Vagina (tissue), 2 donors: ENCODE results near the gene NEMP2. TPM values are rescaled to one million over a fixed set of nuclear protein-coding genes. Genes with fewer than 3 reads are reported as not detected.

Experiments
- DNase-seq, 2 donors: peaks; one replicate each; pipeline ENCODE4 v3.0.0-alpha.2; 2017; ENCODE audit errors: extremely low spot score in 2 of 2
- H3K27ac ChIP-seq: fragments of 200-600 bp; sonication (generic); one replicate; pipeline ENCODE4 v1.5.1; 2019
- H3K27me3 ChIP-seq: fragments of 200-600 bp; sonication (generic); one replicate; pipeline ENCODE4 v1.5.1; 2019
- H3K36me3 ChIP-seq, 2 donors: fragments of 200-600 bp; sonication (generic); one replicate each; pipeline ENCODE4 v1.5.1; 2017 to 2019
- H3K4me1 ChIP-seq: fragments of 200-600 bp; sonication (generic); one replicate; pipeline ENCODE4 v1.5.1; 2019
- H3K4me3 ChIP-seq, 2 donors: fragments of 200-600 bp; sonication (generic); 1 replicate in 1 of 2; 2 replicates in 1 of 2; pipeline ENCODE4 v1.5.1; 2016 to 2019
- H3K9me3 ChIP-seq: fragments of 200-600 bp; sonication (generic); one replicate; pipeline ENCODE4 v1.5.1; 2019
- CTCF ChIP-seq, 3 experiments: fragments of 450-650 bp in 2 of 3; fragments of 200-600 bp in 1 of 3; sonication (generic) in 1 of 3; IDR thresholded peaks; one replicate each; pipeline ENCODE4 v1.5.1; 2017 to 2019; ENCODE audit warnings: antibody characterized with exemption in 3 of 3, mild to moderate bottlenecking in 2 of 3, moderate library complexity in 2 of 3
- POLR2A ChIP-seq, 2 donors: fragments of 450-650 bp; IDR thresholded peaks; one replicate each; pipeline ENCODE4 v1.6.1; 2017; ENCODE audit warnings: antibody characterized with exemption in 2 of 2, mild to moderate bottlenecking in 2 of 2, moderate library complexity in 2 of 2
- POLR2AphosphoS5 ChIP-seq, 2 donors: sonication (generic); formaldehyde crosslinking; IDR thresholded peaks; one replicate each; pipeline ENCODE4 v1.9.0; 2017; ENCODE audit warnings: antibody characterized with exemption in 2 of 2, mild to moderate bottlenecking in 2 of 2, low read depth in 1 of 2; ENCODE audit not compliant: insufficient read depth in 1 of 2
- intact Hi-C: fragments of 100-400 bp; cut with DNase I; formaldehyde crosslinking; loops from one replicate; pipeline ENCODE4 v1.15.1; 2023
- total RNA-seq: library from RNA; depleted of rRNA; stranded (reverse); fragments of >200 nt; gene quantifications from one replicate; pipeline ENCODE4 v1.2.3, GENCODE V29; 2016

The NEMP2 gene
- total RNA-seq, 1 donor from 2014 or later, result 2.2 TPM

DNA sequence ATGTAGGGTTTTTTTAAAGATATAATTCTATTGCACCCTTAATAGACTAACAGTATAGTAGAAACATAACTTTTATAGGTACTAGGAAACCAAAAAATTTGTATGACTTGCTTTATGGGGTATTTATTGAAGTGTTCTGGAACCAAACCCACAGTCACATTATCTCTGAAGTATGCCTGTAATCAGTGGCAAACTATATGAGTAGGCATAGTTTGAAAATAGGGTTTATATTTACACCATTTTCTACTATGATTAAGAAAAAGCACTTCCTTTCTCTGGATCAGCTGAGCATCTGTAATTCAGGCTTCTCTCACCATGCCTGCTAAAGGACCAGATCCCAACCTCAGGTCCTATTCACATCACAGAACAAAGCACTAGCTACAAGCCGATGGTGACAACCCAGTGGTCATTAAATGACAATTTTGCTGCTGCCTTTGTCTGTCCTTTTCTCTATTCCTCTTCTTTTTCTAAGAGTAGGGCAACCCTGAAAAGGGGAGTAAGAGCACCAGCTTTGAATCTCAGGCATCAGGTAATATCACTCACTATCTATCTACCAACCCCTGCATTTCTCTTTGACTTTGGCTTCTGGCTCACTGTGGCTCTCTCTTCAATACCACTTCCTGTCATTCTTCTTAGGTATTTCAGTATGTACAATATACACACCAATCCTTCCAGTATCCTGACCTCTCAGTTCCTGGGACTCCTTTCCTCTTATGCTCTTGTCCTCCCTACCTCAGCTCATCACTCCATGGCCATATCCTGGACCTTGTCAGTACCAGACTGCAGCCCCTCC is 14.4 kb downstream of the NEMP2 start:
- H3K27ac ChIP-seq, result no peak overlapping the region
- DNase-seq, result no peak
- no peak overlapping the region for H3K4me3 ChIP-seq
- no peaks in the 10 kb centered on the region for H3K4me1 ChIP-seq
- TF ChIP-seq POLR2AphosphoS5 (IDR thresholded peaks at IDR 0.05; ENCODE audit: insufficient read depth in 1 of 2, low read depth in 1 of 2) (no peak), CTCF (IDR thresholded peaks at IDR 0.05) (no peak), POLR2A (IDR thresholded peaks at IDR 0.05) (no peak)
- no peaks in the 10 kb centered on the region for H3K36me3 ChIP-seq
- no peaks in the 10 kb centered on the region for H3K27me3 ChIP-seq
- H3K9me3 ChIP-seq, result no peaks in the 10 kb centered on the region
- intact Hi-C loops, result no loop called here

DNA sequence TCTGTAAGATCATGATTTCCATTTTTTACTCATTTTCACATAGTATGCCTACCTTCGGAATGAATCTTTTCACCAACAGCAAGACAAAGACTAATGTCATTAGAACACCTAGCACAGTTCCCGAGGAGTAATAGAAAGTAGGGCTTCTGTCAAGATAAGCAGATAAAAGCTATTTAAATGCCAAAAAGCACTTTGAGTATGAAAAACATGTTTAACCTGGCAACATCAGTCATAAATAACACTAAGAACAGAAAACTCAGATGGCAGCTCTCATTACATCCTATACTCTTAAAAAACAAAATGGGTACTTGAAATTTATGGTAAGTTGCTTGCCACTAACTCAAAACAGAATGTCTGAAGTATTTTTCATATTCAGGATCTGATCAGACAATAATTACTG is 17.1 kb downstream of the NEMP2 start:
- H3K4me3 ChIP-seq, result no peak overlapping the region
- H3K9me3 ChIP-seq, result no peaks in the 10 kb centered on the region
- TF ChIP-seq POLR2A (IDR thresholded peaks at IDR 0.05) (no peak), POLR2AphosphoS5 (IDR thresholded peaks at IDR 0.05; ENCODE audit: insufficient read depth in 1 of 2, low read depth in 1 of 2) (no peak), CTCF (IDR thresholded peaks at IDR 0.05) (no peak)
- no peaks in the 10 kb centered on the region for H3K4me1 ChIP-seq
- no peaks in the 10 kb centered on the region for H3K36me3 ChIP-seq
- no peaks in the 10 kb centered on the region for H3K27me3 ChIP-seq
- DNase-seq, result no peak
- intact Hi-C loops, result no loop called here
- no peak overlapping the region for H3K27ac ChIP-seq

GRCh38 chr2:190515687-190516086 is 18.8 kb downstream of the NEMP2 start:
- Histone ChIP-seq H3K36me3 (no peaks in the 10 kb centered on the region), H3K4me1 (no peaks in the 10 kb centered on the region), H3K27ac (no peak overlapping the region), H3K4me3 (no peak overlapping the region), H3K27me3 (no peaks in the 10 kb centered on the region), H3K9me3 (no peaks in the 10 kb centered on the region)
- DNase-seq, result no peak
- intact Hi-C loops, result no loop called here
- TF ChIP-seq POLR2AphosphoS5 (IDR thresholded peaks at IDR 0.05; ENCODE audit: insufficient read depth in 1 of 2, low read depth in 1 of 2), result no peak
- no peak for TF ChIP-seq CTCF (IDR thresholded peaks at IDR 0.05)
- TF ChIP-seq POLR2A (IDR thresholded peaks at IDR 0.05), result no peak

GRCh38 chr2:190514676-190515075 is 19.8 kb downstream of the NEMP2 start:
- Histone ChIP-seq H3K4me3 (no peak overlapping the region), H3K4me1 (no peaks in the 10 kb centered on the region), H3K9me3 (no peaks in the 10 kb centered on the region), H3K36me3 (no peaks in the 10 kb centered on the region), H3K27me3 (no peaks in the 10 kb centered on the region), H3K27ac (no peak overlapping the region)
- no peak for DNase-seq
- intact Hi-C loops, result no loop called here
- no peak for TF ChIP-seq POLR2AphosphoS5 (IDR thresholded peaks at IDR 0.05; ENCODE audit: insufficient read depth in 1 of 2, low read depth in 1 of 2)
- TF ChIP-seq POLR2A (IDR thresholded peaks at IDR 0.05), result no peak
- TF ChIP-seq CTCF (IDR thresholded peaks at IDR 0.05), result no peak

GRCh38 chr2:190513877-190514276 is 20.6 kb downstream of the NEMP2 start:
- TF ChIP-seq POLR2AphosphoS5 (IDR thresholded peaks at IDR 0.05; ENCODE audit: insufficient read depth in 1 of 2, low read depth in 1 of 2) (no peak), POLR2A (IDR thresholded peaks at IDR 0.05) (no peak), CTCF (IDR thresholded peaks at IDR 0.05) (no peak)
- no peak for DNase-seq
- H3K9me3 ChIP-seq, result no peaks in the 10 kb centered on the region
- no peaks in the 10 kb centered on the region for H3K36me3 ChIP-seq
- intact Hi-C loops, result no loop called here
- H3K4me3 ChIP-seq, result no peak overlapping the region
- no peaks in the 10 kb centered on the region for H3K27me3 ChIP-seq
- H3K4me1 ChIP-seq, result no peaks in the 10 kb centered on the region
- no peak overlapping the region for H3K27ac ChIP-seq
